ENCODE measurements around the gene MAPKBP1.

GRCh38 chr15:41865490-41866055 lies 91.3 kb downstream of the MAPKBP1 start:
- no peak for TF ChIP-seq EP300 (IDR thresholded peaks at IDR 0.05)
- no peak for TF ChIP-seq POLR2A (IDR thresholded peaks at IDR 0.05)
- TF ChIP-seq CTCF (IDR thresholded peaks at IDR 0.05) = no peak
